Thoracic aorta (tissue), 2 donors: Measurements from ENCODE around the gene AUTS2. TPM values are rescaled to one million over a fixed set of nuclear protein-coding genes. Genes with fewer than 3 reads are reported as not detected.

Experiments used
- ATAC-seq: fragments of 150-250 bp; one replicate; pipeline ENCODE4 v1.8.0; 2017; ENCODE audit warnings: low read depth; ENCODE audit not compliant: insufficient number of reproducible peaks, low FRiP score
- DNase-seq: peaks from one replicate; pipeline ENCODE4 v3.0.0-alpha.2; 2020; ENCODE audit warnings: low spot score
- H3K27ac ChIP-seq, 2 donors: fragments of 200-600 bp; sonication (generic); 1 replicate in 1 of 2; 2 replicates in 1 of 2; pipeline ENCODE4 v1.5.1; 2016; ENCODE audit warnings: mild to moderate bottlenecking in 2 of 2, moderate library complexity in 2 of 2
- H3K27me3 ChIP-seq: fragments of 200-600 bp; sonication (generic); replicated peaks from 2 replicates; pipeline ENCODE4 v1.6.0; 2016; ENCODE audit warnings: mild to moderate bottlenecking; ENCODE audit not compliant: insufficient read depth
- H3K36me3 ChIP-seq: fragments of 200-600 bp; sonication (generic); one replicate; pipeline ENCODE4 v1.5.1; 2016
- H3K4me1 ChIP-seq, 2 donors: fragments of 200-600 bp; sonication (generic); 1 replicate in 1 of 2; 2 replicates in 1 of 2; pipeline versions ENCODE4 v1.5.1 to v1.6.0; 2016; ENCODE audit warnings: low read depth in 2 of 2, mild to moderate bottlenecking in 1 of 2; ENCODE audit not compliant: control insufficient read depth in 1 of 2
- H3K4me3 ChIP-seq: fragments of 200-600 bp; sonication (generic); 2 replicates; pipeline ENCODE4 v1.5.1; 2016; ENCODE audit warnings: mild to moderate bottlenecking
- H3K9me3 ChIP-seq: fragments of 200-600 bp; sonication (generic); 2 replicates; pipeline ENCODE4 v1.5.1; 2016
- total RNA-seq, 2 donors: library from RNA; depleted of rRNA; stranded (reverse); fragments of >200 nt; gene quantifications; one replicate each; pipeline versions ENCODE4 v1.1.0 to v1.2.3, GENCODE V29; 2016
- TF ChIP-seq, protein P1 (sequence below): fragments of 200-600 bp; sonication (generic); IDR thresholded peaks from one replicate; pipeline ENCODE4 v1.5.1; 2019; ENCODE audit warnings: antibody characterized with exemption

AUTS2 gene
- total RNA-seq, 2 donors from 2014 or later, result 49.4 to 101 TPM

DNA sequence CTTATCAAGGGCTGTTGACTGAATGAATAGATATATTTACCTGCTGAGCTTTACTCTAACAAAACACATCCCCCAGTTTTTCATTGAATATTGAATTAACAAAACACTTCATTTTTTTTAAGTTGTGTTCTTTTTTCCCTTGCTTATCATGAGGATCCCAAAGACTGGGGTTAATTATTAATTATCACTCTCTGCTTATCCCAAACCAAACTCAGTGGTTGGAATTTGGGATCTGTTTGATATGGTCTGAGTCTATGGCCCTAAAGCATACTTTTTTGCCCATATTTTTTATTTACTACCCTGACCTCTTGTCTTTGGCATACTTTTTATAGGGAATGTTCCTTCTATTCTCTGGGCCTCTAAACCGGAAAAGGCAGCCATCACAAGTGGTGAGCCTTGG lies 836.5 kb downstream of the AUTS2 start:
- no peak for DNase-seq
- H3K27me3 ChIP-seq, result no peaks in the 10 kb centered on the region
- H3K9me3 ChIP-seq, result no peaks in the 10 kb centered on the region
- no peaks in the 10 kb centered on the region for H3K4me1 ChIP-seq
- H3K27ac ChIP-seq, result no peak overlapping the region
- no peak overlapping the region for H3K4me3 ChIP-seq
- no peak for ATAC-seq
- TF ChIP-seq, protein P1, sequence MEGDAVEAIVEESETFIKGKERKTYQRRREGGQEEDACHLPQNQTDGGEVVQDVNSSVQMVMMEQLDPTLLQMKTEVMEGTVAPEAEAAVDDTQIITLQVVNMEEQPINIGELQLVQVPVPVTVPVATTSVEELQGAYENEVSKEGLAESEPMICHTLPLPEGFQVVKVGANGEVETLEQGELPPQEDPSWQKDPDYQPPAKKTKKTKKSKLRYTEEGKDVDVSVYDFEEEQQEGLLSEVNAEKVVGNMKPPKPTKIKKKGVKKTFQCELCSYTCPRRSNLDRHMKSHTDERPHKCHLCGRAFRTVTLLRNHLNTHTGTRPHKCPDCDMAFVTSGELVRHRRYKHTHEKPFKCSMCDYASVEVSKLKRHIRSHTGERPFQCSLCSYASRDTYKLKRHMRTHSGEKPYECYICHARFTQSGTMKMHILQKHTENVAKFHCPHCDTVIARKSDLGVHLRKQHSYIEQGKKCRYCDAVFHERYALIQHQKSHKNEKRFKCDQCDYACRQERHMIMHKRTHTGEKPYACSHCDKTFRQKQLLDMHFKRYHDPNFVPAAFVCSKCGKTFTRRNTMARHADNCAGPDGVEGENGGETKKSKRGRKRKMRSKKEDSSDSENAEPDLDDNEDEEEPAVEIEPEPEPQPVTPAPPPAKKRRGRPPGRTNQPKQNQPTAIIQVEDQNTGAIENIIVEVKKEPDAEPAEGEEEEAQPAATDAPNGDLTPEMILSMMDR, result no peak
- no peaks in the 10 kb centered on the region for H3K36me3 ChIP-seq

DNA sequence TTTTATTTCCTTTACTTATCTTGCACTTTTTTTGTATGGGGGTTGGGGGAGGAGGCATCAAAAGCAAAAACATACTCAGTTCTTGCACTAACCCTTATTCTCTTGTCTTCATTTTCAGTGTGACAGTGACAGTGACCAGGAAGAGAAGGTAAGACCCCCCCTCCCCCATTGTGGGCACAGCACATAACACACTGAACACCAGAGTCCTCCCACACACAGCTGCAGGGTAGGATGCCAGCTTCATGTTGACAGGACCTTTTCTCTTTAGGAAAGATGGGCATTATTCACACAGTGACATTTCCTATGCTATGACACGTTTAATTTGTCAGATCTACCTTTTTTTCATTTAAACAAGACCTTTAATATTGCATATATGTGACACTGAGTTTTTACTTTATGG lies 837.4 kb downstream of the AUTS2 start:
- Histone ChIP-seq H3K27me3 (no peaks in the 10 kb centered on the region), H3K4me1 (no peaks in the 10 kb centered on the region), H3K27ac (no peak overlapping the region), H3K36me3 (no peaks in the 10 kb centered on the region), H3K9me3 (no peaks in the 10 kb centered on the region), H3K4me3 (no peak overlapping the region)
- no peak for DNase-seq
- TF ChIP-seq, protein P1, result no peak
- no peak for ATAC-seq

DNA sequence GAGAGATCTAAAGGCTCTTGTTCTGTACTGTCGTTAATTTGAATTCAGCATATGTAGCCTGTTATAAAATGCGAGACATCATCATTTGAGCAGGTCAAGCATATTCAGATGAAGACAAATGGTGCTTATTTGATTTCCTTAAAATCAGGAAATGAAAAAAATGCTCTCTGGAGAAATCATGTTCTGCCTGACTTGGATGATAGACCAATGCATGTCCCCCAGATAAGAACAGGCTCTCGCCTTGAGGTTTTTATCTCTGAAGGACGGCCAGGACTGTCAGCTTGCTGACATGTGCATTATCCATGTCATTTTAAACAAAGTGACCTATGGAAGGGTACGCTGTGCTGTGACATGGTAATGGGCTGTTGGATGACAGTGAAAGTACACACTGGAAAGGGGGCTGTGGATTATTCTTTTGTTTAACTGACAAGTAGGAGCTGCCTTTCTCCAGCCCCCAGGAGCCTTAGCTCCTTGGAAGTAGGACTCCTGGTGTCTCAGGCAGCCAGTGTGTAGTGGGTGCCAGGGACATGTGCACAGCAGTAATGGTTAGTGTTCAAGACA lies 838.6 kb downstream of the AUTS2 start:
- ATAC-seq (no peak), DNase-seq (no peak)
- Histone ChIP-seq H3K36me3 (no peaks in the 10 kb centered on the region), H3K27me3 (no peaks in the 10 kb centered on the region), H3K27ac (no peak overlapping the region), H3K9me3 (no peaks in the 10 kb centered on the region), H3K4me3 (no peak overlapping the region), H3K4me1 (no peaks in the 10 kb centered on the region)
- TF ChIP-seq, protein P1, result no peak

DNA sequence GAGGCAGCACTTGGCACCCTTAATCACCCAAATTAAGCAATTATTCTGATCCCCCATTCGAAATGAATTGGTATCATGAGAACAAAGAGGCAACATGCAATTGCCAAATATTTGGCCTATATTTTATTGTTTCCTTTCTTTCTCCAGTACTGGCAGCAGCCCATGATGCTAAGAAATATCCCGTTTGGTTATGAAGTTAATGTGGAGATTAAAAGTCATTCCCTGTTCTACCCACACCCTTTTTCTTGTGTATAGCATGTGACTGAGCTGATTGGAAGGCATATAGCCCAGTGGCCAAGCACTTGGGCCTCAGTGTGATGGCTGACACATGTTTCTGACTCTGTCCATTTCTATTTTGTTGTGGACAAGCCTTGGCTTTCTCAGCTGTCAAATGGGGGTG lies 841.4 kb downstream of the AUTS2 start:
- Histone ChIP-seq H3K4me1 (no peaks in the 10 kb centered on the region), H3K27ac (no peak overlapping the region), H3K9me3 (no peaks in the 10 kb centered on the region), H3K4me3 (no peak overlapping the region), H3K36me3 (no peaks in the 10 kb centered on the region), H3K27me3 (no peaks in the 10 kb centered on the region)
- TF ChIP-seq, protein P1, result no peak
- ATAC-seq (no peak), DNase-seq (no peak)

DNA sequence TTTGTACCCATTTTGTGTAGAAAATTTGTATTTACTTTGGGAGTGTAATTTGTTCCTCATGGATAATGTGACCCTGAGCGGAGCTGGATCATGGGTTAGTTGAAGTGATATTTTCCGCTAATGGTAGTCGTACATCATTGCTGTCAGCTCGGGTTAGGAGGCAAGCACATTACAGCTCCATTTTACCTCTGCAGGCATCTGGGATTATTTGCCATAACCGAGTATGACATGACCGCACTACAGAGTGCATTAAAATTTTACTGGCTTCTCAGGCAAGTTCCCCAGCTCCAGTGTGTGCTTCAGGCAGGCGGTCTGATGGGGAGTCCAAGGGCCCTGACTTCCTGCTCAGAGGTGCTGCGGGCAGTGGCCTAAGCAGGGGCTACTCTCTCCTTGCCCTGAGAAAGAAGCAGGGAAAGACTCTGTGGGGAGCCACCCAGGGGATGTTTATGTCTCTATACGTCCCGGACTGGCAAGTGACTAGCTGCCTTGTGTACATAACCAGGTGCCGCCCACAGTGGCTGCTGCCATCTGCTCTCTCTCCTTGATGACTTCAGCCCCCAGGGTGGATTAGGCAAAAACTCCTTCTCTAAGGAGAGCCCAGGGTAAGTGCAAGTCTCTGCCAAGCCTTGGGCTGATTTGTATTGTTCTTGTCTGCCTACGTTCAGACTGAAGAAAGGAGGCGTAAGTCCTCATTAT lies 848.3 kb downstream of the AUTS2 start:
- H3K4me1 ChIP-seq, result no peaks in the 10 kb centered on the region
- no peaks in the 10 kb centered on the region for H3K27me3 ChIP-seq
- TF ChIP-seq, protein P1, result no peak
- DNase-seq (no peak), ATAC-seq (no peak)
- H3K9me3 ChIP-seq, result no peaks in the 10 kb centered on the region
- no peak overlapping the region for H3K4me3 ChIP-seq
- H3K36me3 ChIP-seq, result no peaks in the 10 kb centered on the region
- H3K27ac ChIP-seq, result no peak overlapping the region
